Immature natural killer cell (primary cell): ENCODE data around the gene ACBD3. TPM values are rescaled to one million over a fixed set of nuclear protein-coding genes. Genes with fewer than 3 reads are reported as not detected.

Experiments
- DNase-seq, 3 donors: peaks; one replicate each; pipeline ENCODE4 v3.0.0; 2022; ENCODE audit warnings: mixed read lengths in 1 of 3
- H3K27ac Mint-ChIP-seq, 6 donors: one replicate each; pipeline ENCODE4 v1.8.0; 2020; ENCODE audit warnings: mixed read lengths in 6 of 6, mild to moderate bottlenecking in 5 of 6, inconsistent platforms in 4 of 6, moderate library complexity in 3 of 6
- H3K27me3 Mint-ChIP-seq, 3 donors: one replicate each; pipeline ENCODE4 v1.8.0; 2020 to 2021; ENCODE audit warnings: low read depth in 3 of 3, mild to moderate bottlenecking in 3 of 3, mixed read lengths in 3 of 3, moderate library complexity in 3 of 3, inconsistent platforms in 1 of 3
- H3K36me3 Mint-ChIP-seq, 3 donors: one replicate each; pipeline ENCODE4 v1.8.0; 2020; ENCODE audit warnings: mixed read lengths in 3 of 3, inconsistent platforms in 2 of 3, mild to moderate bottlenecking in 2 of 3
- H3K4me1 Mint-ChIP-seq, 2 donors: one replicate each; pipeline ENCODE4 v1.8.0; 2020; ENCODE audit warnings: inconsistent platforms in 2 of 2, mild to moderate bottlenecking in 2 of 2, mixed read lengths in 2 of 2, moderate library complexity in 1 of 2
- H3K4me3 Mint-ChIP-seq, 5 donors: one replicate each; pipeline ENCODE4 v1.8.0; 2020; ENCODE audit warnings: mild to moderate bottlenecking in 5 of 5, mixed read lengths in 5 of 5, inconsistent platforms in 3 of 5, moderate library complexity in 3 of 5
- H3K9me3 Mint-ChIP-seq, 6 donors: one replicate each; pipeline ENCODE4 v1.8.0; 2020; ENCODE audit warnings: mild to moderate bottlenecking in 6 of 6, mixed read lengths in 6 of 6, inconsistent platforms in 4 of 6, moderate library complexity in 3 of 6
- polyA plus RNA-seq, 3 donors: library from polyadenylated mRNA; unstranded; fragments of 300-500 nt; fragmentation: Illumina TruSeq; gene quantifications; one replicate each; pipeline ENCODE4 v1.2.3, GENCODE V29; 2021

ACBD3 gene
- polyA plus RNA-seq, 3 donors from 2014 or later: 4.8 to 23.2 (median 11.2) TPM

GRCh38 chr1:226144045-226144444 is 42.5 kb downstream of the ACBD3 start:
- Mint-ChIP-seq H3K9me3 (no peaks in the 10 kb centered on the region), H3K4me3 (no peak overlapping the region), H3K27me3 (no peaks in the 10 kb centered on the region), H3K27ac (peak overlapping the region in 2 of 6 donors; percentile 35 to 51), H3K36me3 (peaks cover 4 to 32% (median 14%) of the 10 kb centered on the region in 3 donors), H3K4me1 (no peaks in the 10 kb centered on the region)
- no peak for DNase-seq

GRCh38 chr1:226135709-226136108 is 50.8 kb downstream of the ACBD3 start:
- no peak for DNase-seq
- Mint-ChIP-seq H3K9me3 (no peaks in the 10 kb centered on the region), H3K27ac (no peak overlapping the region), H3K27me3 (peaks cover 0 to 3% (median 0%) of the 10 kb centered on the region in 3 donors), H3K4me1 (no peaks in the 10 kb centered on the region), H3K4me3 (no peak overlapping the region), H3K36me3 (no peaks in the 10 kb centered on the region)

GRCh38 chr1:226135059-226135651 is 51.4 kb downstream of the ACBD3 start:
- Mint-ChIP-seq H3K9me3 (no peaks in the 10 kb centered on the region), H3K27me3 (peaks cover 0 to 3% (median 1%) of the 10 kb centered on the region in 3 donors), H3K36me3 (no peaks in the 10 kb centered on the region), H3K4me1 (no peaks in the 10 kb centered on the region), H3K27ac (no peak overlapping the region), H3K4me3 (no peak overlapping the region)
- DNase-seq: no peak

- Mint-ChIP-seq H3K36me3 (no peaks in the 10 kb centered on the region), H3K4me3 (no peak overlapping the region), H3K9me3 (no peaks in the 10 kb centered on the region), H3K4me1 (no peaks in the 10 kb centered on the region), H3K27ac (no peak overlapping the region), H3K27me3 (peaks cover 0 to 3% (median 1%) of the 10 kb centered on the region in 3 donors)
- no peak for DNase-seq
Measured at GRCh38 chr1:226134170-226135058, 52.1 kb downstream of the ACBD3 start.

GRCh38 chr1:226133504-226134123 is 52.9 kb downstream of the ACBD3 start:
- Mint-ChIP-seq H3K27me3 (peaks cover 0 to 1% (median 1%) of the 10 kb centered on the region in 3 donors), H3K27ac (peak overlapping the region in 1 of 6 donors; percentile 62), H3K36me3 (no peaks in the 10 kb centered on the region), H3K4me1 (no peaks in the 10 kb centered on the region), H3K9me3 (no peaks in the 10 kb centered on the region), H3K4me3 (no peak overlapping the region)
- no peak for DNase-seq

- Mint-ChIP-seq H3K27ac (no peak overlapping the region), H3K27me3 (peaks cover 0 to 1% (median 1%) of the 10 kb centered on the region in 3 donors), H3K4me1 (no peaks in the 10 kb centered on the region), H3K36me3 (no peaks in the 10 kb centered on the region), H3K4me3 (no peak overlapping the region), H3K9me3 (no peaks in the 10 kb centered on the region)
- no peak for DNase-seq
Measured at GRCh38 chr1:226132728-226133503, 53.6 kb downstream of the ACBD3 start.

GRCh38 chr1:226131639-226132038 is 54.9 kb downstream of the ACBD3 start:
- Mint-ChIP-seq H3K27ac (no peak overlapping the region), H3K4me3 (no peak overlapping the region)
- no peak for DNase-seq

GRCh38 chr1:226129230-226129629 is 57.3 kb downstream of the ACBD3 start:
- Mint-ChIP-seq H3K36me3 (no peaks in the 10 kb centered on the region), H3K4me3 (no peak overlapping the region), H3K9me3 (no peaks in the 10 kb centered on the region), H3K27ac (no peak overlapping the region), H3K4me1 (peaks cover 7% of the 10 kb centered on the region in 2 donors), H3K27me3 (peaks cover 3 to 4% (median 3%) of the 10 kb centered on the region in 3 donors)
- DNase-seq: no peak

More at GRCh38 chr1:226131639-226132038, 54.9 kb downstream of the ACBD3 start:
- Mint-ChIP-seq H3K36me3 (no peaks in the 10 kb centered on the region), H3K9me3 (no peaks in the 10 kb centered on the region), H3K27me3 (peaks cover 0 to 1% (median 1%) of the 10 kb centered on the region in 3 donors), H3K4me1 (no peaks in the 10 kb centered on the region)

GRCh38 chr1:226128487-226129075 is 58.0 kb downstream of the ACBD3 start:
- H3K36me3 Mint-ChIP-seq: no peaks in the 10 kb centered on the region
- no peak overlapping the region for H3K27ac Mint-ChIP-seq
- no peak for DNase-seq
- H3K4me1 Mint-ChIP-seq: peaks cover 7 to 10% of the 10 kb centered on the region in 2 donors
- no peaks in the 10 kb centered on the region for H3K9me3 Mint-ChIP-seq
- no peak overlapping the region for H3K4me3 Mint-ChIP-seq
- H3K27me3 Mint-ChIP-seq: peaks cover 3 to 4% (median 3%) of the 10 kb centered on the region in 3 donors

GRCh38 chr1:226126824-226127569 is 59.5 kb downstream of the ACBD3 start:
- H3K9me3 Mint-ChIP-seq: no peaks in the 10 kb centered on the region
- H3K4me3 Mint-ChIP-seq: no peak overlapping the region
- H3K27me3 Mint-ChIP-seq: peaks cover 4 to 9% (median 6%) of the 10 kb centered on the region in 3 donors
- peaks cover 11 to 13% of the 10 kb centered on the region in 2 donors for H3K4me1 Mint-ChIP-seq
- no peak overlapping the region for H3K27ac Mint-ChIP-seq
- no peaks in the 10 kb centered on the region for H3K36me3 Mint-ChIP-seq
- no peak for DNase-seq

GRCh38 chr1:226125831-226126230 is 60.7 kb downstream of the ACBD3 start:
- Mint-ChIP-seq H3K4me1 (peaks cover 15 to 17% of the 10 kb centered on the region in 2 donors), H3K4me3 (no peak overlapping the region), H3K27ac (no peak overlapping the region), H3K36me3 (no peaks in the 10 kb centered on the region), H3K27me3 (peaks cover 6 to 10% (median 7%) of the 10 kb centered on the region in 3 donors), H3K9me3 (no peaks in the 10 kb centered on the region)
- DNase-seq: no peak

GRCh38 chr1:226125097-226125630 is 61.4 kb downstream of the ACBD3 start:
- no peaks in the 10 kb centered on the region for H3K9me3 Mint-ChIP-seq
- peak overlapping the region in 3 of 6 donors; percentile 65 to 76 (median 72) for H3K27ac Mint-ChIP-seq
- H3K4me3 Mint-ChIP-seq: no peak overlapping the region
- peaks cover 18 to 21% of the 10 kb centered on the region in 2 donors for H3K4me1 Mint-ChIP-seq
- peaks cover 6 to 9% (median 8%) of the 10 kb centered on the region in 3 donors for H3K27me3 Mint-ChIP-seq
- peak; percentile 79 to 82 (median 82) for DNase-seq
- H3K36me3 Mint-ChIP-seq: no peaks in the 10 kb centered on the region
